Gastrocnemius medialis (tissue), 4 donors: ENCODE data around the gene COL24A1. TPM values are rescaled to one million over a fixed set of nuclear protein-coding genes. Genes with fewer than 3 reads are reported as not detected.
"Not testable (repeated sequence)": the region's sequence is repeated elsewhere in the genome, so short reads cannot be mapped to it uniquely, and the experiment has no call there.

Source experiments
- ATAC-seq, 2 donors: fragments of 150-250 bp; one replicate each; pipeline ENCODE4 v1.9.1; 2016
- DNase-seq, 2 donors: peaks; one replicate each; pipeline ENCODE4 v3.0.0-alpha.2; 2019
- H3K27ac ChIP-seq, 4 donors: fragments of 200-600 bp; sonication (generic); 1 replicate in 1 of 4; 2 replicates in 3 of 4; pipeline ENCODE4 v1.5.1; 2016 to 2018; ENCODE audit warnings: mild to moderate bottlenecking in 2 of 4, moderate library complexity in 1 of 4
- H3K27me3 ChIP-seq, 3 donors: fragments of 200-600 bp; sonication (generic) in 2 of 3; 1 replicate in 1 of 3; 2 replicates in 2 of 3; pipeline versions ENCODE4 v1.5.1 to v1.6.0; 2016 to 2019; ENCODE audit warnings: mild to moderate bottlenecking in 1 of 3, moderate library complexity in 1 of 3
- H3K36me3 ChIP-seq, 2 donors: fragments of 200-600 bp; sonication (generic) in 1 of 2; one replicate each; pipeline ENCODE4 v1.5.1; 2017 to 2018
- H3K4me1 ChIP-seq, 2 donors: fragments of 200-600 bp; sonication (generic) in 1 of 2; one replicate each; pipeline ENCODE4 v1.5.1; 2016 to 2017; ENCODE audit warnings: mild to moderate bottlenecking in 2 of 2
- H3K4me3 ChIP-seq, 4 donors: fragments of 200-600 bp; sonication (generic) in 3 of 4; 1 replicate in 1 of 4; 2 replicates in 3 of 4; pipeline ENCODE4 v1.5.1; 2016 to 2019; ENCODE audit warnings: mild to moderate bottlenecking in 2 of 4
- H3K9me3 ChIP-seq, 3 donors: fragments of 200-600 bp; sonication (generic) in 2 of 3; 1 replicate in 1 of 3; 2 replicates in 2 of 3; pipeline ENCODE4 v1.5.1; 2016 to 2019
- POLR2A ChIP-seq, 2 donors: fragments of 450-650 bp; IDR thresholded peaks; one replicate each; pipeline ENCODE4 v1.6.1; 2017; ENCODE audit warnings: antibody characterized with exemption in 2 of 2, mild to moderate bottlenecking in 2 of 2, moderate library complexity in 2 of 2
- in situ Hi-C, 4 donors: fragments of 200-750 bp; cut with MboI; loops; one replicate each; pipeline versions ENCODE4 v1.15.0 to v1.8.0; 2017; ENCODE audit warnings: low sequenced_read_pairs in 4 of 4
- intact Hi-C: fragments of 100-400 bp; cut with DNase I; formaldehyde crosslinking; loops from one replicate; pipeline ENCODE4 v1.15.1; 2023; ENCODE audit warnings: low total_unique reads
- total RNA-seq, 4 donors: library from RNA; depleted of rRNA; stranded (reverse); fragments of >200 nt; gene quantifications; one replicate each; pipeline versions ENCODE4 v1.1.0 to v1.2.3, GENCODE V29; 2016
- TF ChIP-seq, protein P1 (sequence below), 5 experiments: fragments of 450-650 bp in 3 of 5; fragments of 200-600 bp in 2 of 5; sonication (generic) in 2 of 5; IDR thresholded peaks in 4 of 5; conservative IDR thresholded peaks in 1 of 5; 1 replicate in 4 of 5; 2 replicates in 1 of 5; pipeline ENCODE4 v1.5.1; 2016 to 2019; ENCODE audit warnings: antibody characterized with exemption in 5 of 5, mild to moderate bottlenecking in 3 of 5, moderate library complexity in 3 of 5

COL24A1 gene
- total RNA-seq, 4 donors from 2014 or later: 0.09 to 0.36 TPM; not detected in 2

DNA sequence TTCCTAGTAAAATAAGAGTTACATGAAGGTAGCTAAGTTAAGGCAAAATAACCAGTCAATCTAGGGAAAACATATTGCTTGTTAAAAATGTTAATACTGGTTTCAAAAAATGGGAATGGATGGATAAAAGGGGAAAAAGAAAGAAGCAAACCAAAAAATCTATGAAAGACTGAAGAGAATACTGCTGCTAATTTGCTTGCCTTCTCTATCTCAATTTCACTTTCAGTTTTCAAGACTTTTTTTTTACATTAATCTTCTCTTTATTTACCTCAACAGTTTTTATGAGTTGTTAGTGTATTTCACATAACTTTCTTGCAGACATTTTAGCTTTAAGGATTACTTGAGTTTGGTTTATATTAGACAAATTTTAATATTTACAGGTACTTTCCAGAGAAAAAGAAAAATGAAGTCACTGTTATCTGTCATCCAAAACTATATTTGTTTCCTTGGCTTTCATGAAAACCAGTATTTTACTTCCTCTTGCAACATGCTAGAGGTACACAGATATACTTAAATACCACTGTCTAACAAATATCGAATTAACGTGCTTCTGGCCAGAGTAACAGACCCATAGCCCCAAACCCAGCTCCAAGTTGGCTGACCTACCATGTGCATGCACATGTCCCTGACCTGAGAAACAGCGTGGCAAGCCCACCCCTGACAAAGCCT is 70.7 kb downstream of the COL24A1 start:
- intact Hi-C loops: no loop called here
- no peaks in the 10 kb centered on the region for H3K9me3 ChIP-seq
- in situ Hi-C loops: no loop called here

DNA sequence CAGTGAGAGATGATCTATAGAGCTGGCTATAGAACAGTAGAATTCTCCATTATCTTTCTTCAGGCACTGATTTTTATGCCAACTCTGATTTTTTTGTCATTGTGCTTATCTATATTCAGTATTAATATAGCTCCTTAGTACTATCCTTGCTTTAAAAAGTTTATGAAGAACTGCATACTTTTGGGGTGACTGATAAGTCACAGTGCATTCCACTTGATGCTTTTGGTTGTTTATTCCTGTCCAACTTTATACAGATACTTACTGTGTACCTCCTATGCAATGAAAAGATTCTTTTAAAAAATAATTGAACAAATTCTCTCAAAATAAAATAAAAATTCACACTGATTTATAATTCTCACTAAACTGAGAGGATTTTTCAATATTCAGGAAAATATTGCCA is 71.6 kb downstream of the COL24A1 start:
- Histone ChIP-seq H3K36me3 (no peaks in the 10 kb centered on the region), H3K4me1 (no peaks in the 10 kb centered on the region), H3K9me3 (no peaks in the 10 kb centered on the region), H3K4me3 (no peak overlapping the region), H3K27ac (no peak overlapping the region), H3K27me3 (no peaks in the 10 kb centered on the region)
- TF ChIP-seq, protein P1, sequence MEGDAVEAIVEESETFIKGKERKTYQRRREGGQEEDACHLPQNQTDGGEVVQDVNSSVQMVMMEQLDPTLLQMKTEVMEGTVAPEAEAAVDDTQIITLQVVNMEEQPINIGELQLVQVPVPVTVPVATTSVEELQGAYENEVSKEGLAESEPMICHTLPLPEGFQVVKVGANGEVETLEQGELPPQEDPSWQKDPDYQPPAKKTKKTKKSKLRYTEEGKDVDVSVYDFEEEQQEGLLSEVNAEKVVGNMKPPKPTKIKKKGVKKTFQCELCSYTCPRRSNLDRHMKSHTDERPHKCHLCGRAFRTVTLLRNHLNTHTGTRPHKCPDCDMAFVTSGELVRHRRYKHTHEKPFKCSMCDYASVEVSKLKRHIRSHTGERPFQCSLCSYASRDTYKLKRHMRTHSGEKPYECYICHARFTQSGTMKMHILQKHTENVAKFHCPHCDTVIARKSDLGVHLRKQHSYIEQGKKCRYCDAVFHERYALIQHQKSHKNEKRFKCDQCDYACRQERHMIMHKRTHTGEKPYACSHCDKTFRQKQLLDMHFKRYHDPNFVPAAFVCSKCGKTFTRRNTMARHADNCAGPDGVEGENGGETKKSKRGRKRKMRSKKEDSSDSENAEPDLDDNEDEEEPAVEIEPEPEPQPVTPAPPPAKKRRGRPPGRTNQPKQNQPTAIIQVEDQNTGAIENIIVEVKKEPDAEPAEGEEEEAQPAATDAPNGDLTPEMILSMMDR (IDR thresholded peaks at IDR 0.05 in 4 of 5, conservative IDR thresholded peaks at IDR 0.05 in 1 of 5): no peak
- no peak for TF ChIP-seq POLR2A (IDR thresholded peaks at IDR 0.05)
- DNase-seq: no peak
- ATAC-seq: no peak
- intact Hi-C loops: no loop called here
- in situ Hi-C loops: no loop called here

More for the DNA sequence above, 70.7 kb downstream of the COL24A1 start:
- no peak overlapping the region for H3K27ac ChIP-seq
- H3K36me3 ChIP-seq: no peaks in the 10 kb centered on the region
- no peak overlapping the region for H3K4me3 ChIP-seq
- no peaks in the 10 kb centered on the region for H3K27me3 ChIP-seq
- ATAC-seq (no peak), DNase-seq (no peak)
- TF ChIP-seq, protein P1 (IDR thresholded peaks at IDR 0.05 in 4 of 5, conservative IDR thresholded peaks at IDR 0.05 in 1 of 5): no peak
- TF ChIP-seq POLR2A (IDR thresholded peaks at IDR 0.05): no peak
- no peaks in the 10 kb centered on the region for H3K4me1 ChIP-seq

DNA sequence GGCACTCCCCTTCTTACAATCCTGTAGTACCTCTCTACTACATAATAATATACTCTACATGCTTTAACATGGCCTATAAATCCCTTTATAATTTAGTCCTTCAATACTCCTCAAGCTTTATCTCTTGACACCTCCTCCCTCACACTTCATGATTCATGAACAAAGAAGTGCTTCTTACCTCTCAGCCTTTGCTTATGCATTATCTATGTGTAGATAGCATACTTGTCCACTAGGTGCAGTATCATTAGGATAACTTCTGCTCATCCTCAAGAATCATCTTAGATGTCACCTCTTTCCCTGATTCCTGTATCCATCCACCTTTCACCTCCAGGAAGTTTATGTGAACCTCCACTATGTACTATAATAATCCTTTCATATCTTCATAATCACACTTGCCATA is 74.4 kb downstream of the COL24A1 start:
- TF ChIP-seq, protein P1 (IDR thresholded peaks at IDR 0.05 in 4 of 5, conservative IDR thresholded peaks at IDR 0.05 in 1 of 5): no peak
- TF ChIP-seq POLR2A (IDR thresholded peaks at IDR 0.05): no peak
- intact Hi-C loops (no loop called here), in situ Hi-C loops (no loop called here)
- no peaks in the 10 kb centered on the region for H3K4me1 ChIP-seq
- no peaks in the 10 kb centered on the region for H3K27me3 ChIP-seq
- DNase-seq (no peak), ATAC-seq (no peak)
- no peak overlapping the region for H3K27ac ChIP-seq
- H3K9me3 ChIP-seq: no peaks in the 10 kb centered on the region
- no peak overlapping the region for H3K4me3 ChIP-seq
- no peaks in the 10 kb centered on the region for H3K36me3 ChIP-seq

DNA sequence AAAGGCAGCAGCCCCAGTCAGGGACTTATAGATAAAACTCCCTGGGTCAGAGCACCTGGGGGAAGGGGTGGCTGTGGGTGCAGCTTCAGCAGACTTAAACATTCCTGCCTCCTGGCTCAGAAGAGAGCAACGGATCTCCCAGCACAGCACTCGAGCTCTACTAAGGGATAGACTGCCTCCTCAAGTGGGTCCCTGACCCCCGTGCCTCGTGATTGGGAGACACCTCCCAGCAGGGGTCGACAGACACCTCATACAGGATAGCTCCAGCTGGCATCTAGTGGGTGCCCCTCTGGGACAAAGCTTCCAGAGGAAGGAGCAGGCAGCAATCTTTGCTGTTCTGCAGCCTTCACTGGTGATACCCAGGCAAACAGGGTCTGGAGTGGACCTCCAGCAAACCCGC is 84.1 kb downstream of the COL24A1 start:
- H3K36me3 ChIP-seq, H3K4me1 ChIP-seq, H3K27me3 ChIP-seq, H3K4me3 ChIP-seq, ATAC-seq, H3K9me3 ChIP-seq, H3K27ac ChIP-seq, intact Hi-C loops, DNase-seq, in situ Hi-C loops: not testable (repeated sequence)

DNA sequence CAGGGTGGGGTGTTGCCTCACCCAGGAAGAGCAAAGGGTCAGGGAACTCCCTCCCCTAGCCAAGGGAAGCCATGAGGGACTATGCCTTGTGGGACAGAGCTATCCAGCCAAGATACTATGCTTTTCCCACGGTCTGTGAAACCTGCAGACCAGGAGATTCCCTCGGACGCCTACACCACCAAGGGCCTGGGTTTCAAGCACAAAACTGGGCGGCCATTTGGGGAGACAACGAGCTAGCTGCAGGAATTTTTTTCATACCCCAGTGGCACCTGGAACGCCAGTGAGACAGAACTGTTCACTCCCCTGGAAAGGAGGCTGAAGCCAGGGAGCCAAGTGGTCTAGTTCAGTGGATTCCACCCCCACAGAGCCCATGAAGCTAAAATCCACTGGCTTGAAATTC is 84.7 kb downstream of the COL24A1 start:
- H3K36me3 ChIP-seq, H3K4me3 ChIP-seq, intact Hi-C loops, H3K9me3 ChIP-seq, H3K4me1 ChIP-seq, H3K27me3 ChIP-seq, H3K27ac ChIP-seq, ATAC-seq, in situ Hi-C loops, DNase-seq: not testable (repeated sequence)

DNA sequence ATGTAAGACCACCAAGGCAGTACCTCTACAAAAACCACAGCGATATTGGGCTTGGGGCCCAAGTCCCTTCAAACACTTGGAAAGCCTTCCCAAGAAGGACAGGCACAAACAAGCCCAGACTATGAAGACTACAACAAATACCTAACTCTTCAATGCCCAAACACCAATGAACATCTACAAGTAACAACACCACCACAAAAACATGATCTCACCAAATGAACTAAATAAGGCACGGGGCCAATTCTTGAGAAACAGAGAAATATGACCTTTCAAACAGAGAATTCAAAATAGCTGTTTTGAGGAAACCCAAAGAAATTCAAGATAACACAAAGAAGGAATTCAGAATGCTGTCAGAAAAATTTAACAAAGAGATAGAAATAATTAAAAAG is 86.8 kb downstream of the COL24A1 start:
- intact Hi-C loops (no loop called here), in situ Hi-C loops (no loop called here)
- ATAC-seq (no peak), DNase-seq (no peak)
- Histone ChIP-seq H3K4me3 (no peak overlapping the region), H3K27me3 (no peaks in the 10 kb centered on the region), H3K27ac (no peak overlapping the region), H3K9me3 (no peaks in the 10 kb centered on the region), H3K4me1 (no peaks in the 10 kb centered on the region), H3K36me3 (no peaks in the 10 kb centered on the region)
- TF ChIP-seq, protein P1 (IDR thresholded peaks at IDR 0.05 in 4 of 5, conservative IDR thresholded peaks at IDR 0.05 in 1 of 5): no peak
- TF ChIP-seq POLR2A (IDR thresholded peaks at IDR 0.05): no peak
